AG09309 (cell line): ENCODE results near the gene BARX1.

Experiments used
- DNase-seq: peaks from one replicate; pipeline ENCODE4 v3.0.0-alpha.2; 2010; ENCODE audit warnings: low read depth
- H3K4me3 ChIP-seq: 2 replicates; pipeline ENCODE4 v1.5.1; 2011; ENCODE audit warnings: mild to moderate bottlenecking, low read depth, low read length, moderate library complexity; ENCODE audit not compliant: control insufficient read depth
- TF ChIP-seq, protein P1 (sequence below): IDR thresholded peaks from 2 replicates; pipeline ENCODE4 v1.5.1; 2011; ENCODE audit warnings: mild to moderate bottlenecking, low read depth, low read length, inconsistent platforms; ENCODE audit not compliant: insufficient read depth, control insufficient read depth; ENCODE audit errors: missing control alignments

BARX1 gene

DNA sequence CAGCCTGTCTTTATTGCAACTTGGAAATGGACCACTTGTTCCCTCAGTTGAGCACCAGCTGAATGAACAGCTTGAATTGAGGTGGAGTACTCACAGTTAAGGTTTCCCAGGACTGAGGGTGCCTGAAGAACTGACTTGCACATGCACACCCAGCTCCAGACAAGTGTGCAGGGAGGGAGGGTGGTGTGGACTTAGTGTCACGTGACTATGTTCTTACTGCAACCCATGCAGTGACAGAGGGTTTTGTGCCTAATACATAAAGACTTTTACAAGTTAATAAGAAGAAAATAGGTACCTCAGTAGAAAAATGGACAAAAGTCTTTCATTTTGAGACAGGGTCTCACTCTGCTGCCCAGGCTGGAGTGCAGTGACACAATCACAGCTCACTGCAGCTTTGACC lies 18.0 kb downstream of the BARX1 start:
- TF ChIP-seq, protein P1, sequence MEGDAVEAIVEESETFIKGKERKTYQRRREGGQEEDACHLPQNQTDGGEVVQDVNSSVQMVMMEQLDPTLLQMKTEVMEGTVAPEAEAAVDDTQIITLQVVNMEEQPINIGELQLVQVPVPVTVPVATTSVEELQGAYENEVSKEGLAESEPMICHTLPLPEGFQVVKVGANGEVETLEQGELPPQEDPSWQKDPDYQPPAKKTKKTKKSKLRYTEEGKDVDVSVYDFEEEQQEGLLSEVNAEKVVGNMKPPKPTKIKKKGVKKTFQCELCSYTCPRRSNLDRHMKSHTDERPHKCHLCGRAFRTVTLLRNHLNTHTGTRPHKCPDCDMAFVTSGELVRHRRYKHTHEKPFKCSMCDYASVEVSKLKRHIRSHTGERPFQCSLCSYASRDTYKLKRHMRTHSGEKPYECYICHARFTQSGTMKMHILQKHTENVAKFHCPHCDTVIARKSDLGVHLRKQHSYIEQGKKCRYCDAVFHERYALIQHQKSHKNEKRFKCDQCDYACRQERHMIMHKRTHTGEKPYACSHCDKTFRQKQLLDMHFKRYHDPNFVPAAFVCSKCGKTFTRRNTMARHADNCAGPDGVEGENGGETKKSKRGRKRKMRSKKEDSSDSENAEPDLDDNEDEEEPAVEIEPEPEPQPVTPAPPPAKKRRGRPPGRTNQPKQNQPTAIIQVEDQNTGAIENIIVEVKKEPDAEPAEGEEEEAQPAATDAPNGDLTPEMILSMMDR, result no peak
- no peak for DNase-seq
- no peak overlapping the region for H3K4me3 ChIP-seq

DNA sequence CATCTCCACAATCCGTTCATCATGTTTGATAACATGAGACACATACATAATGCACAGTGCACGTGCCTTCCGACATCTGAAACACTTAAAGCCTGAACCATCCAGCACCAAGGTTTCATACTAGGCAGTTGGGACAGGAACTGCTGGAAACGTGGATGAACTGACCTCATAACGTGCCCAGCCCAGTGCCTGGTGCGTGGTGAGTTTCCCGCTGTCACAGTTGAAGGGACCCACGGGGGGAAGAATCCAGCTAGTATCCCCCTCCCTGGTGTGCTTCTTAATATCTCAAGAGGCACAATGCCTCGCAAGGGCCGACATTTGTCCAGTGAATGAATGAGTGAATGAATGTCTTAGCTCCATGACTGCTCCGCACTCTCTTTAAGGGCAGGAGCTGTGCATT lies 23.2 kb downstream of the BARX1 start:
- TF ChIP-seq, protein P1, result no peak
- DNase-seq, result no peak
- no peak overlapping the region for H3K4me3 ChIP-seq

DNA sequence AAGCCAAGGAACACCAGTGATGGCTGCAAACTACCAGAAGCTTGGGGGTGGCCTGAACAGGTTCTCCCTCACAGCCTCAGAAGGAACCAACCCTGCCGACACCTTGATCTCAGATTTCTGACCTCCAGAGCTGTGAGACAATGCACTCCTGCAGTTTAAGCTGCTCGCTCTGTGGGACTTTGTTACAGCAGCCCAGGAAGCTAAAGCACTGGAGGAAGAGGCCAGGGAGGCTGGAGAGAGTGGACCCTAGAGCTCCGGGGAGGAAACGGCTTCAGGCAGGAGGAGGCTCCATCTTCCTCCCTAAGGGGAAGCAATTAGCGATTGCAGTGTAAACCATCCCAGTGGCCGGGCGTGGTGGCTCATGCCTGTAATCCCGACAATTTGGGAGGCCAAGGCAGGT lies 25.1 kb downstream of the BARX1 start:
- TF ChIP-seq, protein P1, result no peak
- H3K4me3 ChIP-seq, result no peak overlapping the region
- no peak for DNase-seq

DNA sequence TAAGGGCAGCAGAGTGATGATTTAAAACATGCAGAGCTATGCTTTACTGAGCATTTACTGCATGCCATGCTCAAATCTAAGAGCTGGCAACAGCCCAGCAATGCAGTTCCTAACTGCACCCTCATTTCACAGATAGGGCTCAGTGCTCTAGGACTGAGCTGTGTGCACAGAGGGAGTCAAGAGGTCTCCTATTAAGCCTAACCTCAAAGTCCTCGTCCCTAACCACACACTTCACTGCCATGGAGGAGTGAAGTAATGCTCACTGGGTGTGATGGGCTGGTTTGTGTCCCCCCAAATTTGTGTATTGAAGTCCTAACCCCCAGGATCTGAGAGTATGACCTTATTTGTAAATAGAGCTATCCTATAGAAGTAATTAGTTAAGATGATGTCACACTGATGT lies 25.9 kb downstream of the BARX1 start:
- no peak overlapping the region for H3K4me3 ChIP-seq
- TF ChIP-seq, protein P1, result no peak
- no peak for DNase-seq

DNA sequence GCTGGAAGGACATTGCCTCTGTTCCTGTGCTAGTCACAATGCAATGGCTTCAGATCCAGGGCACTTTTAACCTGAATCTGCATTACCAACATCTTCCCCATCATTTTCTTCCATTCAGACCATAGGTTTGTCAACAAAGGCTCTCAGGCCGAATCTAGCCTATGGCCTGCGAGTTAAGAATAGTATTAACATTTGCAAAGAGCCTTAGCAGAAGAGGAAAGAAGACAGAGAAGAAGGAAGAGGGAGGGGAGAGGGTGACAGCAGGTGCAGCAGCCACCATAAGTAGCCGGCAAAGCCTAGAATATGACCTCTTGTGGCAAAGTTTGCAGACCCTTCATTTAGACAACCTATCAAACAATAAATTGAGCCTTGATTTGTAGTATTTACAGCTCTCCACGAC lies 32.6 kb downstream of the BARX1 start:
- DNase-seq, result no peak
- TF ChIP-seq, protein P1, result no peak
- H3K4me3 ChIP-seq, result no peak overlapping the region

DNA sequence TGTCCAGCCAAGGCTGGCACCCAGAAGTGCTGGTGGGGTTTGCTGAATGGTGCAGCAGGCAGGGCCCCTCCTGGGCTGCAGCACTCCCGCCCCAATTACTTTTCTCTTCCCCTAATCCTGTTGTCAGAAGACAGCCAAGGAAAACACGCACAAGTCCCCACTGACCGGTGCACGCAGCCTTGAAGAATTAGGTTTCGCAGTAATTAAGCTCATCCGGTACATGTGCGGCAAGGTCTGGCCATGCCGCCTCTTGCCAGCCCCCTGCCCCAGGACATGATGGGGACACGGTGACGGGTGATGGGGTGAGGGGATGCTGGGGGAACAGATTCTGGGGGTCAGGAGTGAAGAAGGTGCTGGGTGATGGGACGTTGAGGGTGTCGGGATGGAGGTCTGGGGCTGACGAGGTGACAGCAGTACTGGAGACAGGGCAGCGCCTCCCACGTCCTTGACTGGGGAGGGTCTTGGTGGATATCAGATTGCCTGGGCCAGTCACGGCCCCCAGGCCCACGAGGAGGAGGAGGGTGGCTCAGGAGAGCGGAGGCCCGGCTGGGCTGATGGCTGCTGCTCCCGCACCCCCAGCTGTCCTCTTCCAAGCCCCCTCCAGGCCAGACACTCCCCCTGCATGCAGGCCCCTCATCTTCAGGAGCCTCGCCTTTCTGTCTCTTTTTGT lies 34.9 kb downstream of the BARX1 start:
- TF ChIP-seq, protein P1, result no peak

More for the DNA sequence above, 34.9 kb downstream of the BARX1 start:
- no peak for DNase-seq
- H3K4me3 ChIP-seq, result no peak overlapping the region
